SK-N-DZ (cell line): Measurements from ENCODE around the gene P2RX1.

Source experiments
- DNase-seq: peaks from one replicate; pipeline ENCODE4 v3.0.0-alpha.2; 2015; ENCODE audit warnings: low spot score

Gene P2RX1

GRCh38 chr17:3887804-3888203 is 28.5 kb downstream of the P2RX1 start:
- DNase-seq = no peak

- DNase-seq = no peak
Observed at GRCh38 chr17:3887394-3887793, 28.9 kb downstream of the P2RX1 start.

GRCh38 chr17:3886776-3887175 is 29.5 kb downstream of the P2RX1 start:
- DNase-seq = no peak

GRCh38 chr17:3885970-3886369 is 30.3 kb downstream of the P2RX1 start:
- no peak for DNase-seq

- DNase-seq = no peak
Observed at GRCh38 chr17:3885271-3885670, 31.0 kb downstream of the P2RX1 start.

- DNase-seq = no peak
Observed at GRCh38 chr17:3884188-3884587, 32.1 kb downstream of the P2RX1 start.

- DNase-seq = no peak
Observed at GRCh38 chr17:3882276-3882675, 34.0 kb downstream of the P2RX1 start.

GRCh38 chr17:3880983-3881382 is 35.3 kb downstream of the P2RX1 start:
- no peak for DNase-seq

GRCh38 chr17:3879591-3880417 is 36.5 kb downstream of the P2RX1 start:
- DNase-seq = no peak

GRCh38 chr17:3879186-3879585 is 37.1 kb downstream of the P2RX1 start:
- peak; percentile 71 for DNase-seq

- no peak for DNase-seq
Observed at GRCh38 chr17:3877220-3877619, 39.0 kb downstream of the P2RX1 start.

GRCh38 chr17:3875317-3875716 is 40.9 kb downstream of the P2RX1 start:
- DNase-seq = no peak

- no peak for DNase-seq
Observed at GRCh38 chr17:3873862-3874261, 42.4 kb downstream of the P2RX1 start.

GRCh38 chr17:3870871-3871306 is 45.4 kb downstream of the P2RX1 start:
- DNase-seq = no peak

- no peak for DNase-seq
Observed at GRCh38 chr17:3867606-3868005, 48.7 kb downstream of the P2RX1 start.

GRCh38 chr17:3867106-3867505 is 49.2 kb downstream of the P2RX1 start:
- no peak for DNase-seq

GRCh38 chr17:3866276-3866675 is 50.0 kb downstream of the P2RX1 start:
- DNase-seq = no peak

GRCh38 chr17:3865176-3865575 is 51.1 kb downstream of the P2RX1 start:
- no peak for DNase-seq

GRCh38 chr17:3864534-3864933 is 51.7 kb downstream of the P2RX1 start:
- DNase-seq = no peak

GRCh38 chr17:3861761-3862681 is 54.2 kb downstream of the P2RX1 start:
- DNase-seq = no peak

- DNase-seq = no peak
Observed at GRCh38 chr17:3860939-3861700, 55.1 kb downstream of the P2RX1 start.

- DNase-seq = no peak
Observed at GRCh38 chr17:3859940-3860339, 56.3 kb downstream of the P2RX1 start.
